ENCODE data around the gene LDLRAD3. TPM values are rescaled to one million over a fixed set of nuclear protein-coding genes. Genes with fewer than 3 reads are reported as not detected.
A peak's percentile ranks its signal among the peaks of the same experiment; 100 is the strongest.

Gene LDLRAD3
- total and polyA plus RNA-seq, 3 donors from 2014 or later = 7.1 to 14.6 (median 12.0) TPM

GRCh38 chr11:36254713-36255112 is 310.9 kb downstream of the LDLRAD3 start:
- no peaks in the 10 kb centered on the region for H3K4me1 ChIP-seq
- DNase-seq = no peak
- WGBS, 2 donors = 94 to 95% methylated on average over 1 of the region's 1 CpG
- H3K9me3 ChIP-seq = no peaks in the 10 kb centered on the region
- H3K4me3 ChIP-seq = no peak overlapping the region
- intact Hi-C loops (cut with DNase I; ENCODE audit: low total_unique reads) = no loop called here
- no peaks in the 10 kb centered on the region for H3K36me3 ChIP-seq (ENCODE audit: low read depth, missing control alignments)
- TF ChIP-seq CTCF (IDR thresholded peaks at IDR 0.05) (no peak), POLR2A (IDR thresholded peaks at IDR 0.05) (no peak)
- no peaks in the 10 kb centered on the region for H3K27me3 ChIP-seq
- no peak overlapping the region for H3K27ac ChIP-seq

- Histone ChIP-seq H3K4me3 (no peak overlapping the region), H3K27me3 (no peaks in the 10 kb centered on the region), H3K36me3 (ENCODE audit: low read depth, missing control alignments) (no peaks in the 10 kb centered on the region), H3K4me1 (no peaks in the 10 kb centered on the region), H3K9me3 (no peaks in the 10 kb centered on the region), H3K27ac (no peak overlapping the region)
- TF ChIP-seq POLR2A (IDR thresholded peaks at IDR 0.05) (no peak), CTCF (IDR thresholded peaks at IDR 0.05) (no peak)
- intact Hi-C loops (cut with DNase I; ENCODE audit: low total_unique reads) = no loop called here
- WGBS, 2 donors = 59 to 82% methylated on average over 5 of the region's 5 CpGs
- DNase-seq = no peak
Measured at GRCh38 chr11:36257351-36257750, 313.5 kb downstream of the LDLRAD3 start.

- Histone ChIP-seq H3K27me3 (no peaks in the 10 kb centered on the region), H3K4me1 (no peaks in the 10 kb centered on the region), H3K36me3 (ENCODE audit: low read depth, missing control alignments) (no peaks in the 10 kb centered on the region), H3K4me3 (no peak overlapping the region), H3K27ac (no peak overlapping the region), H3K9me3 (no peaks in the 10 kb centered on the region)
- 39 to 49% methylated on average over 11 to 12 of the region's 12 CpGs for WGBS, 2 donors
- intact Hi-C loops (cut with DNase I; ENCODE audit: low total_unique reads) = no loop called here
- TF ChIP-seq POLR2A (IDR thresholded peaks at IDR 0.05) (no peak), CTCF (IDR thresholded peaks at IDR 0.05) (peak; percentile 44 to 65 (median 53))
- DNase-seq = peak; percentile 77
Measured at GRCh38 chr11:36258730-36259360, 315.0 kb downstream of the LDLRAD3 start.

GRCh38 chr11:36261094-36261493 is 317.2 kb downstream of the LDLRAD3 start:
- Histone ChIP-seq H3K27me3 (no peaks in the 10 kb centered on the region), H3K27ac (no peak overlapping the region), H3K9me3 (no peaks in the 10 kb centered on the region), H3K36me3 (ENCODE audit: low read depth, missing control alignments) (no peaks in the 10 kb centered on the region), H3K4me1 (no peaks in the 10 kb centered on the region), H3K4me3 (no peak overlapping the region)
- no peak for DNase-seq
- TF ChIP-seq POLR2A (IDR thresholded peaks at IDR 0.05) (no peak), CTCF (IDR thresholded peaks at IDR 0.05) (no peak)
- intact Hi-C loops (cut with DNase I; ENCODE audit: low total_unique reads) = no loop called here
- WGBS, 2 donors = 86 to 90% methylated on average over 4 of the region's 4 CpGs
